K562 (cell line): ENCODE measurements around the gene TTLL10. TPM values are rescaled to one million over a fixed set of nuclear protein-coding genes. Genes with fewer than 3 reads are reported as not detected.

Source experiments
- RBM22 ChIP-seq: fragments of 200-400 bp; formaldehyde crosslinking; IDR thresholded peaks from 2 replicates; pipeline ENCODE4 v1.6.1; 2018; ENCODE audit warnings: low read length, low read depth; ENCODE audit not compliant: poor library complexity, severe bottlenecking
- SMARCA4 ChIP-seq: fragments of 450-650 bp; IDR thresholded peaks from 2 replicates; pipeline ENCODE4 v1.6.1; 2016
- THRAP3 ChIP-seq: fragments of 450-650 bp; IDR thresholded peaks from 2 replicates; pipeline ENCODE4 v1.6.1; 2016; ENCODE audit warnings: mild to moderate bottlenecking, inconsistent platforms, borderline replicate concordance
- ZBTB49 ChIP-seq: sonication (generic); formaldehyde crosslinking; IDR thresholded peaks from 2 replicates; pipeline ENCODE4 v1.8.0; 2022; ENCODE audit warnings: missing genetic modification reagents, mild to moderate bottlenecking, borderline replicate concordance
- ZFP30 ChIP-seq: fragments of 250-450 bp; sonication (Bioruptor Pico); IDR thresholded peaks from 2 replicates; pipeline ENCODE4 v1.8.0; 2022; ENCODE audit warnings: moderate library complexity, mild to moderate bottlenecking, inconsistent platforms, borderline replicate concordance
- ZNF23 ChIP-seq: fragments of 250-450 bp; sonication (Bioruptor Pico); IDR thresholded peaks from 2 replicates; pipeline ENCODE4 v1.4.0; 2020; ENCODE audit warnings: mild to moderate bottlenecking
- ZNF431 ChIP-seq: sonication (generic); formaldehyde crosslinking; IDR thresholded peaks from 2 replicates; pipeline ENCODE4 v1.8.0; 2022; ENCODE audit warnings: mild to moderate bottlenecking, missing genetic modification reagents
- ZNF699 ChIP-seq: fragments of 250-450 bp; sonication (Bioruptor Pico); IDR thresholded peaks from 2 replicates; pipeline ENCODE4 v1.8.0; 2021; ENCODE audit warnings: mild to moderate bottlenecking, moderate library complexity; ENCODE audit not compliant: insufficient replicate concordance
- polyA plus RNA-seq, 8 experiments: library from polyadenylated mRNA; depleted of rRNA in 4 of 8; stranded (reverse) in 5 of 8; unstranded in 3 of 8; fragments of >200 nt; fragmentation: Nextera tagmentation in 2 of 8; fragmentation: Illumina TruSeq in 1 of 8; extraction: Ambion mirVana in 2 of 8; extraction: Trizol in 1 of 8; gene quantifications; 2 replicates each; pipeline versions ENCODE4 v1.2.1 to v1.2.3, GENCODE V29; 2011 to 2014; ENCODE audit warnings: inconsistent platforms in 1 of 8, missing spikeins in 1 of 8
- total RNA-seq, 7 experiments: library from RNA; depleted of rRNA in 6 of 7; stranded (reverse); fragments of >200 nt in 6 of 7; fragmentation: Illumina TruSeq in 2 of 7; extraction: Trizol in 2 of 7; gene quantifications; 2 replicates each; pipeline versions ENCODE4 v1.2.1 to v1.2.3, GENCODE V29; 2011 to 2021; ENCODE audit warnings: low replicate concordance in 1 of 7
- TF ChIP-seq, protein P1 (sequence below): sonication (generic); formaldehyde crosslinking; IDR thresholded peaks from 2 replicates; pipeline ENCODE4 v1.8.0; 2022; ENCODE audit warnings: mild to moderate bottlenecking, missing genetic modification reagents
- TF ChIP-seq, protein P2 (sequence below): sonication (generic); formaldehyde crosslinking; IDR thresholded peaks from 2 replicates; pipeline ENCODE4 v1.9.0; 2022; ENCODE audit warnings: mild to moderate bottlenecking, missing genetic modification reagents

Gene TTLL10
- total and polyA plus RNA-seq, 9 of the 15 experiments (the other 6 are each of a cell fraction or from before 2014, with no cell fraction given), result not detected

DNA sequence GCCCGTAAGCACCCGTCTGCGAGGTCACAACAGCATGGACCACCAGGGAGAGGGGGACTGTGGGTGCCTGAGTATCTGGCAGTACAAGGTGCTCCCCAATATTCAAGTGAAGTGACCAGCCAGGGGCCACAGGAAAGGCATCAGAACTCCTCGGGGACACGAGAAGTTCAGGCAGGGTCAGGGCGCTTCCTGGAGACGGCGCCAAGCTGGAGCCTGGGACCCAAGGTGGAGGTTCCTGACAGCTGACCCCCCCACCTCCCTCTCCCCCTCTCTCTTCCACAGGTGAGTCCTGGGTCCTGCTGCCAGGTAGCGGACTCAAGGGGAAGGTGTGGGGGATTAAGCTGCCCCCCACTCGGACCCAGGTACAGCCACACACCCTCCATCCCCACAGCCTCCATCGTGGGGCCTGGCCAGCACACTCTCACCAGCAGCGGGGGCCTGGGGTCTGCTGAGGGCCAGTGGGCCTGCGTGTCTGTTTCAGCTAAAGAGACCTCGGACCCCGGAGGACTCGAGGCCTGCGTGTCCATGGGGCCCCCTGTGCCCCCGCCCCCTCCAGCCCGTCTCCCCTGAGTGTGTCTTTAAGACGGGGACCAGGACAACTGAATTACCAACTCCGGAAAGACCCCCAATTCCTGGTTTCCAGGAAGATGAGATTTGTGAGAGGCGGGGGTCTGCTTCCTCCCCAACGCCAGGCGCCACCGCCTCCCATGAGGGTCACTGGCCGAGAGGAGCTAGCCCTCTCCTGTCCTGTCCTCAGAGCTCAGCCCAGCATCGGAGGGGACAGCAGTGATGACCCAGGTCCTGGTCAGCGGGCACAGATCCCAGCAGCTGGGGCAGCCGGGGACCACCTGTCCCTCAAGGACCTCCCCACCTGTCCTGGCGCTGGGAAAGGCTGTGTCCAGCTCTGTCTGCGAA is 26.5 kb downstream of the TTLL10 start (continued):
- TF ChIP-seq ZFP30 (CRISPR knock-in tag), result no peak
- TF ChIP-seq THRAP3, result no peak
- TF ChIP-seq RBM22, result no peak
- TF ChIP-seq, protein P1, sequence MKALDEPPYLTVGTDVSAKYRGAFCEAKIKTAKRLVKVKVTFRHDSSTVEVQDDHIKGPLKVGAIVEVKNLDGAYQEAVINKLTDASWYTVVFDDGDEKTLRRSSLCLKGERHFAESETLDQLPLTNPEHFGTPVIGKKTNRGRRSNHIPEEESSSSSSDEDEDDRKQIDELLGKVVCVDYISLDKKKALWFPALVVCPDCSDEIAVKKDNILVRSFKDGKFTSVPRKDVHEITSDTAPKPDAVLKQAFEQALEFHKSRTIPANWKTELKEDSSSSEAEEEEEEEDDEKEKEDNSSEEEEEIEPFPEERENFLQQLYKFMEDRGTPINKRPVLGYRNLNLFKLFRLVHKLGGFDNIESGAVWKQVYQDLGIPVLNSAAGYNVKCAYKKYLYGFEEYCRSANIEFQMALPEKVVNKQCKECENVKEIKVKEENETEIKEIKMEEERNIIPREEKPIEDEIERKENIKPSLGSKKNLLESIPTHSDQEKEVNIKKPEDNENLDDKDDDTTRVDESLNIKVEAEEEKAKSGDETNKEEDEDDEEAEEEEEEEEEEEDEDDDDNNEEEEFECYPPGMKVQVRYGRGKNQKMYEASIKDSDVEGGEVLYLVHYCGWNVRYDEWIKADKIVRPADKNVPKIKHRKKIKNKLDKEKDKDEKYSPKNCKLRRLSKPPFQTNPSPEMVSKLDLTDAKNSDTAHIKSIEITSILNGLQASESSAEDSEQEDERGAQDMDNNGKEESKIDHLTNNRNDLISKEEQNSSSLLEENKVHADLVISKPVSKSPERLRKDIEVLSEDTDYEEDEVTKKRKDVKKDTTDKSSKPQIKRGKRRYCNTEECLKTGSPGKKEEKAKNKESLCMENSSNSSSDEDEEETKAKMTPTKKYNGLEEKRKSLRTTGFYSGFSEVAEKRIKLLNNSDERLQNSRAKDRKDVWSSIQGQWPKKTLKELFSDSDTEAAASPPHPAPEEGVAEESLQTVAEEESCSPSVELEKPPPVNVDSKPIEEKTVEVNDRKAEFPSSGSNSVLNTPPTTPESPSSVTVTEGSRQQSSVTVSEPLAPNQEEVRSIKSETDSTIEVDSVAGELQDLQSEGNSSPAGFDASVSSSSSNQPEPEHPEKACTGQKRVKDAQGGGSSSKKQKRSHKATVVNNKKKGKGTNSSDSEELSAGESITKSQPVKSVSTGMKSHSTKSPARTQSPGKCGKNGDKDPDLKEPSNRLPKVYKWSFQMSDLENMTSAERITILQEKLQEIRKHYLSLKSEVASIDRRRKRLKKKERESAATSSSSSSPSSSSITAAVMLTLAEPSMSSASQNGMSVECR (CRISPR knock-in tag), result peak; percentile 42
- no peak for TF ChIP-seq ZNF23 (CRISPR knock-in tag)
- TF ChIP-seq SMARCA4, result no peak
- TF ChIP-seq ZNF699 (CRISPR knock-in tag), result no peak
- TF ChIP-seq ZNF431 (CRISPR knock-in tag), result no peak
- TF ChIP-seq ZBTB49, result no peak
- TF ChIP-seq, protein P2, sequence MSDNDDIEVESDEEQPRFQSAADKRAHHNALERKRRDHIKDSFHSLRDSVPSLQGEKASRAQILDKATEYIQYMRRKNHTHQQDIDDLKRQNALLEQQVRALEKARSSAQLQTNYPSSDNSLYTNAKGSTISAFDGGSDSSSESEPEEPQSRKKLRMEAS (CRISPR knock-in tag), result peak; percentile 20; the same call in 1 of the 2 replicates
